Measurements from ENCODE around the gene KCNC4.

KCNC4 gene

DNA sequence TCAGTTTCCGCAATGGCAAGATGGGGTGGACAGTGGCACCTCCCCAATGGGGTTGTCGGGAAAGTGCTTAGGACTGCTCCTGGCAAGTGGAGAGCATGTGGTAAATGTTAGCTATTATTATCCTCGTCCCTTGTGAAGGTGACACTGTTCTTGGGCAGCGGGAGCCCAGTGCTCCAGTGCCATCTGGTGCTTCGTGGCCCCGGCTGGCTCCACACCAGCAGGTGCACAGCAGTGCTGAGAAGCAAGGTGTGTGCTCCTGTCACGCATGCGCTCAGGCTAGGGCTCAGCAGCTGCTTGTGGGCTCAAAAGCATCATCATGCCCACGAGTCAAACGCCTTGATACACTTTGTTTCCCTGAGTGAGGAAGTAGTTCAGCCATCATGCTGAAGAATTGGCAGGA lies 24.9 kb upstream of the KCNC4 start:
- Histone ChIP-seq H2BK120ac (ENCODE audit: low read depth, low read length) (no peak overlapping the region), H3K27me3 (ENCODE audit: control insufficient read depth in 1 of 2, insufficient read depth in 1 of 2, low read length in 2 of 2) (peaks cover 24 to 32% of the 10 kb centered on the region in 2 experiments), H2BK12ac (ENCODE audit: low read length in 2 of 2) (no peak overlapping the region), H2BK5ac (ENCODE audit: low read depth, low read length, poor library complexity, severe bottlenecking) (no peak overlapping the region), H3K14ac (ENCODE audit: low read length in 2 of 2) (no peak overlapping the region), H3K27ac (ENCODE audit: low read length, poor library complexity, severe bottlenecking) (no peak overlapping the region), H2BK15ac (ENCODE audit: low read depth, poor library complexity, severe bottlenecking) (no peak overlapping the region), H2AK5ac (ENCODE audit: low read length, severe bottlenecking) (no peak overlapping the region), H4K91ac (ENCODE audit: low read length) (no peak overlapping the region), H3K9ac (ENCODE audit: low read length) (no peak overlapping the region), H4K8ac (ENCODE audit: low read length) (no peak overlapping the region), H3K36me3 (ENCODE audit: control insufficient read depth in 1 of 2, insufficient read depth in 2 of 2, low read depth in 1 of 2, low read length in 2 of 2) (no peaks in the 10 kb centered on the region), H2AFZ (ENCODE audit: low read depth, low read length) (no peak overlapping the region), H3K79me1 (replicated peaks; ENCODE audit: low read length, poor library complexity, severe bottlenecking) (no peaks in the 10 kb centered on the region), H3K9me3 (ENCODE audit: control insufficient read depth, low read length) (no peaks in the 10 kb centered on the region), H3K4me1 (ENCODE audit: control insufficient read depth, insufficient read depth, low read depth, low read length) (no peaks in the 10 kb centered on the region), H3K4me3 (ENCODE audit: insufficient read depth in 1 of 2, low read depth in 1 of 2, low read length in 2 of 2) (no peak overlapping the region), H3K18ac (ENCODE audit: low read depth in 1 of 2, low read length in 2 of 2) (peak overlapping the region in 1 of 2 experiments; percentile 11), H3K4ac (ENCODE audit: low read depth in 1 of 2, low read length in 2 of 2) (no peak overlapping the region), H3K4me2 (ENCODE audit: low read length, poor library complexity, severe bottlenecking) (no peak overlapping the region), H3K23ac (ENCODE audit: low read length in 2 of 2) (no peak overlapping the region)
- no peak for DNase-seq
- WGBS, result 77% methylated on average over 10 of the region's 10 CpGs

DNA sequence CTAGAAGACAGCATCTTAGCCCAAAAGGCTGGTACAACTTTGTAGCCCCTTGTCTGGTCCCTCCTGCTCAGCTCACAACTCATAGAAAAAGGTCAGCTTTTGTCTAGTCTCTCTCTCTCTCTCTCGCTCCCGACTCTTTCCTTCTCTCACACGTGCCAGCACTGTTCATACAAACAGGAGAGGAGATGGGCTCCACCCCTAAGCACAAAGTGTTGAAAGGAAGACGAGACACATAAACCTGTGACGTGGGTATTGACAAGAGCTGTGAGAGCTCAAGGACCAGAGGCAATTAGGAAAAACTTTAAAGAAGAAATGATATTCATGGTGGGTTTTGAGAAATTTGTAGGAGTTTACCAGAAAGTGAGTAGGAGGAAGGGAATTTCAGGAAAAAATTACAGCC lies 23.6 kb upstream of the KCNC4 start:
- Histone ChIP-seq H2BK5ac (ENCODE audit: low read depth, low read length, poor library complexity, severe bottlenecking) (no peak overlapping the region), H3K27me3 (ENCODE audit: control insufficient read depth in 1 of 2, insufficient read depth in 1 of 2, low read length in 2 of 2) (peaks cover 19 to 24% of the 10 kb centered on the region in 2 experiments), H2BK120ac (ENCODE audit: low read depth, low read length) (no peak overlapping the region), H3K4me3 (ENCODE audit: insufficient read depth in 1 of 2, low read depth in 1 of 2, low read length in 2 of 2) (no peak overlapping the region), H3K18ac (ENCODE audit: low read depth in 1 of 2, low read length in 2 of 2) (no peak overlapping the region), H3K4me2 (ENCODE audit: low read length, poor library complexity, severe bottlenecking) (no peak overlapping the region), H3K79me1 (replicated peaks; ENCODE audit: low read length, poor library complexity, severe bottlenecking) (no peaks in the 10 kb centered on the region), H3K36me3 (ENCODE audit: control insufficient read depth in 1 of 2, insufficient read depth in 2 of 2, low read depth in 1 of 2, low read length in 2 of 2) (no peaks in the 10 kb centered on the region), H3K9ac (ENCODE audit: low read length) (no peak overlapping the region), H3K4ac (ENCODE audit: low read depth in 1 of 2, low read length in 2 of 2) (no peak overlapping the region), H2AK5ac (ENCODE audit: low read length, severe bottlenecking) (no peak overlapping the region), H2BK15ac (ENCODE audit: low read depth, poor library complexity, severe bottlenecking) (no peak overlapping the region), H3K23ac (ENCODE audit: low read length in 2 of 2) (no peak overlapping the region), H3K14ac (ENCODE audit: low read length in 2 of 2) (no peak overlapping the region), H4K8ac (ENCODE audit: low read length) (no peak overlapping the region), H2AFZ (ENCODE audit: low read depth, low read length) (no peak overlapping the region), H3K9me3 (ENCODE audit: control insufficient read depth, low read length) (no peaks in the 10 kb centered on the region), H4K91ac (ENCODE audit: low read length) (no peak overlapping the region), H3K27ac (ENCODE audit: low read length, poor library complexity, severe bottlenecking) (no peak overlapping the region), H3K4me1 (ENCODE audit: control insufficient read depth, insufficient read depth, low read depth, low read length) (no peaks in the 10 kb centered on the region), H2BK12ac (ENCODE audit: low read length in 2 of 2) (no peak overlapping the region)
- 40% methylated on average over 3 of the region's 5 CpGs for WGBS
- no peak for DNase-seq

DNA sequence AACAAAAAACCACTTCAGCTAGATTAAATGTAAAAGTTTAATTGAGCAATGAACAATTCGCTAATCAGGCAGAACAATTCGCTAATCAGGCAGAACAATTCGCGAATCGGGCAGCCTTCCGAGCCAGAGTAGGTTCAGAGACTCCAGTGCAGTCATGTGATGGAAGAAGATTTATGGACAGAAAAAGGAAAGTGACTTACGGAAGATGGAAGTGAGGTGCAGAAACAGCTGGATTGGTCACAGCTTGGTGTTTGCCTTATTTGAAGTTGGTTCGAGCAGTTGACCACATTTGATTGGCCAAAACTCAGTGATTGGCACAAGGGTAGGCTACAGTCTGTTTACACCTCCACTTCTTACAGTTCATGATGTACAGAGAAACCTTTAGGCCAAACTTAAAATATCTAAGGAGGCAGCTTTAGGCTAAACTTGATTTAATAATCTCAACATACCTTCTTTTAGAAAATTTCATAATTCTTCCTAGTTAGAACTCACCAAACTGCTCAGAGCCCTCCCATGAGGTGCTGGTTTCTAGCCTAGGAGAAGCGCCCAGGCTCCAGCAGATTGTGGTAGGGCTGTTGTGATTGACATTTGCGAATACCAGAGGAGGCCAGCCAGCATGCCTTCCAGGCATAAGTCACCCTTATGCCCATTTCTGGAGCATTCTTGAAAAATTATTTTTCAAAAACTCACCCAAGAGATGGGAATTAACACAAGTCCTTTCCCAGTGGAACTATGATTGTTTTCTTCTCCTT lies 22.8 kb upstream of the KCNC4 start:
- no peaks in the 10 kb centered on the region for H3K4me1 ChIP-seq (ENCODE audit: control insufficient read depth, insufficient read depth, low read depth, low read length)
- no peaks in the 10 kb centered on the region for H3K36me3 ChIP-seq (ENCODE audit: control insufficient read depth in 1 of 2, insufficient read depth in 2 of 2, low read depth in 1 of 2, low read length in 2 of 2)
- no peak overlapping the region for H3K4ac ChIP-seq (ENCODE audit: low read depth in 1 of 2, low read length in 2 of 2)
- H3K79me1 ChIP-seq (replicated peaks; ENCODE audit: low read length, poor library complexity, severe bottlenecking), result no peaks in the 10 kb centered on the region
- H3K23ac ChIP-seq (ENCODE audit: low read length in 2 of 2), result no peak overlapping the region
- no peak overlapping the region for H3K4me3 ChIP-seq (ENCODE audit: insufficient read depth in 1 of 2, low read depth in 1 of 2, low read length in 2 of 2)
- no peaks in the 10 kb centered on the region for H3K9me3 ChIP-seq (ENCODE audit: control insufficient read depth, low read length)
- no peak overlapping the region for H2BK120ac ChIP-seq (ENCODE audit: low read depth, low read length)
- H2AFZ ChIP-seq (ENCODE audit: low read depth, low read length), result no peak overlapping the region
- no peak overlapping the region for H3K9ac ChIP-seq (ENCODE audit: low read length)
- no peak overlapping the region for H3K14ac ChIP-seq (ENCODE audit: low read length in 2 of 2)
- no peak overlapping the region for H3K4me2 ChIP-seq (ENCODE audit: low read length, poor library complexity, severe bottlenecking)
- no peak overlapping the region for H2AK5ac ChIP-seq (ENCODE audit: low read length, severe bottlenecking)
- no peak overlapping the region for H4K91ac ChIP-seq (ENCODE audit: low read length)
- no peak overlapping the region for H4K8ac ChIP-seq (ENCODE audit: low read length)
- H2BK12ac ChIP-seq (ENCODE audit: low read length in 2 of 2), result no peak overlapping the region
- H3K18ac ChIP-seq (ENCODE audit: low read depth in 1 of 2, low read length in 2 of 2), result no peak overlapping the region
- 87% methylated on average over 10 of the region's 10 CpGs for WGBS
- H2BK5ac ChIP-seq (ENCODE audit: low read depth, low read length, poor library complexity, severe bottlenecking), result no peak overlapping the region
- DNase-seq, result no peak
- H3K27ac ChIP-seq (ENCODE audit: low read length, poor library complexity, severe bottlenecking), result no peak overlapping the region
- H2BK15ac ChIP-seq (ENCODE audit: low read depth, poor library complexity, severe bottlenecking), result no peak overlapping the region
- peaks cover 15 to 24% of the 10 kb centered on the region in 2 experiments for H3K27me3 ChIP-seq (ENCODE audit: control insufficient read depth in 1 of 2, insufficient read depth in 1 of 2, low read length in 2 of 2)

DNA sequence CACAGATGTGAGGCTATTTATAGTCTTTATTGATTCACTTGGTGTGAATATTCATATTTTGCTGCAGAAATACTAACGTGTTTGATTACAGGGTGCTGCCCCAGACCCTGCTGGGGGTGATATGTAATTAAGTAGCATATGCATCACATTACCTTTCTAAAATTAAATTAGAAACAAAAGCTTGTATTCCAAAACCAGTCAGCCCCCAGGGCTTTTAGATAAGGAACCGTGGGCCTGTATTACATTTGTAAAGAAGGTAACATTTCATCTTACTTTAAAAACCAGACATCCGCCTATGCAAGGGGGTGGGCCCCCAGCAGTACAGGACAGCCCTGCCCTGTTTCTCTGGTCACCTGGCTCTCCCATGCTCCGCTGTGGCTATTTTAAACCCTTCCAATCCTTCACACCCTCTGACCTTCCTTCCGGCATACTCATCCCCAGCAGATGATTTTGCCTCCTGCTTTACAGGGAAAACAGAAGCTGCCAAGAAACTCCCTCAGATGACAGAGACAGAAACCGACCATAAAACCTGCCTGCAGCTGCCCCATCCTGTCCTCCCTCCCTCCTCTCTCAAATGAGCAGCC lies 22.0 kb upstream of the KCNC4 start:
- H3K4ac ChIP-seq (ENCODE audit: low read depth in 1 of 2, low read length in 2 of 2), result no peak overlapping the region
- H3K27me3 ChIP-seq (ENCODE audit: control insufficient read depth in 1 of 2, insufficient read depth in 1 of 2, low read length in 2 of 2), result peaks cover 11 to 19% of the 10 kb centered on the region in 2 experiments
- WGBS, result 39% methylated on average over 5 of the region's 6 CpGs
- no peaks in the 10 kb centered on the region for H3K36me3 ChIP-seq (ENCODE audit: control insufficient read depth in 1 of 2, insufficient read depth in 2 of 2, low read depth in 1 of 2, low read length in 2 of 2)
- H3K4me1 ChIP-seq (ENCODE audit: control insufficient read depth, insufficient read depth, low read depth, low read length), result no peaks in the 10 kb centered on the region
- no peak overlapping the region for H3K14ac ChIP-seq (ENCODE audit: low read length in 2 of 2)
- H3K4me3 ChIP-seq (ENCODE audit: insufficient read depth in 1 of 2, low read depth in 1 of 2, low read length in 2 of 2), result no peak overlapping the region
- no peak overlapping the region for H3K4me2 ChIP-seq (ENCODE audit: low read length, poor library complexity, severe bottlenecking)
- no peaks in the 10 kb centered on the region for H3K9me3 ChIP-seq (ENCODE audit: control insufficient read depth, low read length)
- H2BK120ac ChIP-seq (ENCODE audit: low read depth, low read length), result no peak overlapping the region
- H3K27ac ChIP-seq (ENCODE audit: low read length, poor library complexity, severe bottlenecking), result no peak overlapping the region
- H2AFZ ChIP-seq (ENCODE audit: low read depth, low read length), result no peak overlapping the region
- H3K18ac ChIP-seq (ENCODE audit: low read depth in 1 of 2, low read length in 2 of 2), result no peak overlapping the region
- H2BK5ac ChIP-seq (ENCODE audit: low read depth, low read length, poor library complexity, severe bottlenecking), result no peak overlapping the region
- peak; percentile 32 for DNase-seq
- no peak overlapping the region for H4K8ac ChIP-seq (ENCODE audit: low read length)
- no peak overlapping the region for H4K91ac ChIP-seq (ENCODE audit: low read length)
- H3K23ac ChIP-seq (ENCODE audit: low read length in 2 of 2), result no peak overlapping the region
- no peak overlapping the region for H2AK5ac ChIP-seq (ENCODE audit: low read length, severe bottlenecking)
- no peak overlapping the region for H2BK15ac ChIP-seq (ENCODE audit: low read depth, poor library complexity, severe bottlenecking)
- H2BK12ac ChIP-seq (ENCODE audit: low read length in 2 of 2), result no peak overlapping the region
- peak overlapping the region; percentile 23 for H3K9ac ChIP-seq (ENCODE audit: low read length)
- H3K79me1 ChIP-seq (replicated peaks; ENCODE audit: low read length, poor library complexity, severe bottlenecking), result no peaks in the 10 kb centered on the region

Data from mesenchymal stem cell (in vitro differentiated cells and primary cell).